HG03060 (cell line): ENCODE measurements around the gene ADGRE1.
"Not testable (repeated sequence)": the region's sequence is repeated elsewhere in the genome, so short reads cannot be mapped to it uniquely, and the experiment has no call there.

Source experiments
- ATAC-seq: cut with Tn5 transposase; IDR thresholded peaks from one replicate; pipeline ENCODE4 v1.9.1; 2021; ENCODE audit warnings: low read depth, moderate number of reproducible peaks; ENCODE audit not compliant: unreplicated experiment

ADGRE1 gene

GRCh38 chr19:6887316-6887715, at the start of gene ADGRE1:
Gene ADGRE1 (plus strand): TSS chr19:6887579. CDS start chr19:6887609, 30 bp downstream.
- ATAC-seq, result no peak

GRCh38 chr19:6838062-6838655, 49.2 kb upstream of the ADGRE1 start:
- ATAC-seq, result no peak

- ATAC-seq, result no peak
Observed at GRCh38 chr19:6842871-6843607, 44.3 kb upstream of the ADGRE1 start.

GRCh38 chr19:6847828-6848200, 39.6 kb upstream of the ADGRE1 start:
- ATAC-seq, result no peak

GRCh38 chr19:6848986-6849385, 38.4 kb upstream of the ADGRE1 start:
- no peak for ATAC-seq

- ATAC-seq, result no peak
Observed at GRCh38 chr19:6849876-6850275, 37.5 kb upstream of the ADGRE1 start.

GRCh38 chr19:6851359-6851758, 36.0 kb upstream of the ADGRE1 start:
- no peak for ATAC-seq

- no peak for ATAC-seq
Observed at GRCh38 chr19:6852001-6852400, 35.4 kb upstream of the ADGRE1 start.

- no peak for ATAC-seq
Observed at GRCh38 chr19:6853868-6854267, 33.5 kb upstream of the ADGRE1 start.

GRCh38 chr19:6854758-6855157, 32.6 kb upstream of the ADGRE1 start:
- ATAC-seq, result no peak

GRCh38 chr19:6856749-6857372, 30.5 kb upstream of the ADGRE1 start:
- no peak for ATAC-seq

GRCh38 chr19:6861683-6862286, 25.6 kb upstream of the ADGRE1 start:
- ATAC-seq, result no peak

GRCh38 chr19:6862673-6863078, 24.7 kb upstream of the ADGRE1 start:
- ATAC-seq, result peak; percentile 68

- no peak for ATAC-seq
Observed at GRCh38 chr19:6864325-6864940, 22.9 kb upstream of the ADGRE1 start.

- ATAC-seq, result no peak
Observed at GRCh38 chr19:6865849-6866248, 21.5 kb upstream of the ADGRE1 start.

GRCh38 chr19:6866741-6867151, 20.6 kb upstream of the ADGRE1 start:
- ATAC-seq, result no peak

GRCh38 chr19:6868351-6868750, 19.0 kb upstream of the ADGRE1 start:
- ATAC-seq, result no peak

- ATAC-seq, result not testable (repeated sequence)
Observed at GRCh38 chr19:6869151-6869882, 18.1 kb upstream of the ADGRE1 start.

GRCh38 chr19:6873708-6874431, 13.5 kb upstream of the ADGRE1 start:
- no peak for ATAC-seq

- no peak for ATAC-seq
Observed at GRCh38 chr19:6875218-6875617, 12.2 kb upstream of the ADGRE1 start.
